K562 (cell line): Measurements from ENCODE around the gene HTRA3. TPM values are rescaled to one million over a fixed set of nuclear protein-coding genes. Genes with fewer than 3 reads are reported as not detected.

Experiments used
- ATAC-seq: fragments of 200-7000 bp; cut with Tn5 transposase; 3 replicates; pipeline ENCODE4 v1.9.1; 2020; ENCODE audit warnings: moderate library complexity
- BruUV-seq: library from RNA; stranded (reverse); fragments of 400-500 nt; replicated peaks from 2 replicates; lab custom pipeline; 2021; lab: Mats Ljungman, UMichigan
- CTCF ChIA-PET: fragments of 300-600 bp; formaldehyde crosslinking; extraction: SDS; loops from one replicate; lab custom pipeline; 2021; ENCODE audit warnings: low intra/inter-chr PET ratio; lab: Yijun Ruan, JAX
- POLR2A ChIA-PET: fragments of 300-600, 350-650 bp; sonication (Branson Sonifier 250); formaldehyde crosslinking; extraction: SDS; loops from one replicate; lab custom pipeline; 2021; ENCODE audit warnings: antibody characterized with exemption, inconsistent platforms; lab: Yijun Ruan, JAX
- DNase-seq, 4 experiments: peaks; one replicate each; pipeline versions ENCODE4 v3.0.0 to v3.0.0-alpha.2; 2011 to 2018; ENCODE audit warnings: low spot score in 3 of 4, mixed read lengths in 3 of 4; ENCODE audit errors: extremely low read depth in 1 of 4
- FAIRE-seq: peaks from 2 replicates; lab custom pipeline; 2011; peaks lifted over from hg19 to GRCh38; lab: Jason Lieb, UNC
- H2AFZ ChIP-seq: 2 replicates; pipeline ENCODE4 v1.6.0; 2011; ENCODE audit warnings: low read depth, low read length, control low read depth, inconsistent platforms
- H3K27ac ChIP-seq: fragments of 200-600 bp; 3 replicates; pipeline ENCODE4 v1.8.0; 2011; ENCODE audit warnings: low read depth, mild to moderate bottlenecking, control low read depth, inconsistent platforms, low read length, moderate library complexity, mixed read lengths; ENCODE audit errors: extremely low read depth
- H3K27me3 ChIP-seq, 2 experiments: fragments of 300-600 bp in 1 of 2; 2 replicates in 1 of 2; 3 replicates in 1 of 2; pipeline versions ENCODE4 v1.6.0 to v1.8.0; 2011; ENCODE audit warnings: inconsistent platforms in 2 of 2, low read length in 2 of 2, mild to moderate bottlenecking in 1 of 2, mixed read lengths in 1 of 2, moderate library complexity in 1 of 2; ENCODE audit not compliant: control insufficient read depth in 2 of 2, insufficient read depth in 2 of 2
- H3K36me3 ChIP-seq: fragments of 300-600 bp; 3 replicates; pipeline ENCODE4 v1.8.0; 2011; ENCODE audit warnings: mild to moderate bottlenecking, low read length, inconsistent platforms; ENCODE audit not compliant: control insufficient read depth, insufficient read depth
- H3K4me1 ChIP-seq, 2 experiments: fragments of 200-600 bp in 1 of 2; replicated peaks in 1 of 2; 2 replicates in 1 of 2; 3 replicates in 1 of 2; pipeline versions ENCODE4 v1.5.1 to v1.8.0; 2011; ENCODE audit warnings: inconsistent platforms in 2 of 2, low read length in 2 of 2, mild to moderate bottlenecking in 1 of 2, mixed read lengths in 1 of 2, moderate library complexity in 1 of 2; ENCODE audit not compliant: control insufficient read depth in 2 of 2, insufficient read depth in 2 of 2
- H3K4me2 ChIP-seq: 2 replicates; pipeline ENCODE4 v1.6.1; 2011; ENCODE audit warnings: low read length, control low read depth, inconsistent platforms, mixed read lengths; ENCODE audit not compliant: insufficient read depth
- H3K4me3 ChIP-seq: fragments of 200-600 bp; sonication (generic), shearing (Covaris generic); 2 replicates; pipeline ENCODE4 v1.5.1; 2016; ENCODE audit warnings: control low read depth, inconsistent platforms
- H3K79me2 ChIP-seq: fragments of 200-600 bp; 3 replicates; pipeline ENCODE4 v1.8.0; 2011; ENCODE audit warnings: low read length, inconsistent platforms; ENCODE audit not compliant: control insufficient read depth, insufficient read depth
- H3K9ac ChIP-seq, 2 experiments: 2 replicates each; pipeline versions ENCODE4 v1.6.0 to v1.6.1; 2011; ENCODE audit warnings: low read depth in 2 of 2, low read length in 2 of 2, control low read depth in 1 of 2, inconsistent platforms in 1 of 2, mild to moderate bottlenecking in 1 of 2, mixed read lengths in 1 of 2; ENCODE audit not compliant: insufficient read depth in 1 of 2
- H3K9me1 ChIP-seq: one replicate; pipeline ENCODE4 v1.6.0; 2011; ENCODE audit warnings: inconsistent platforms, mild to moderate bottlenecking, low read length, moderate library complexity; ENCODE audit not compliant: control insufficient read depth, insufficient read depth
- H3K9me3 ChIP-seq: replicated peaks from 2 replicates; pipeline ENCODE4 v1.5.1; 2011; ENCODE audit warnings: low read depth, low read length, inconsistent platforms; ENCODE audit not compliant: control insufficient read depth, insufficient read depth
- H4K20me1 ChIP-seq: replicated peaks from 2 replicates; pipeline ENCODE4 v1.6.1; 2011; ENCODE audit warnings: low read length, inconsistent platforms, mixed read lengths; ENCODE audit not compliant: control insufficient read depth, insufficient read depth
- ATF1 ChIP-seq, 2 experiments: fragments of 450-650 bp in 1 of 2; IDR thresholded peaks; 2 replicates each; pipeline ENCODE4 v1.6.1; 2016; ENCODE audit warnings: missing compliant biosample characterization in 1 of 2, missing genetic modification characterization in 1 of 2
- CBFA2T2 ChIP-seq: fragments of 450-650 bp; conservative IDR thresholded peaks from 2 replicates; pipeline ENCODE4 v1.6.1; 2017; ENCODE audit warnings: mild to moderate bottlenecking
- DPF2 ChIP-seq: fragments of 450-650 bp; IDR thresholded peaks from 2 replicates; pipeline ENCODE4 v1.6.1; 2016
- ELF1 ChIP-seq: fragments of 200-800 bp; sonication (Bioruptor generic); IDR thresholded peaks from 2 replicates; pipeline ENCODE4 v1.6.1; 2016; ENCODE audit warnings: missing genetic modification characterization, missing compliant biosample characterization
- EP300 ChIP-seq: IDR thresholded peaks from 2 replicates; pipeline ENCODE4 v1.6.1; 2012; ENCODE audit warnings: low read length, improper control_type of control experiment
- FUS ChIP-seq: fragments of 200-400 bp; formaldehyde crosslinking; optimal IDR thresholded peaks from 2 replicates; pipeline ENCODE3; 2017; ENCODE audit warnings: low read depth, low read length
- HBP1 ChIP-seq: fragments of 450-650 bp; formaldehyde crosslinking; IDR thresholded peaks from 2 replicates; pipeline ENCODE4 v1.4.0; 2022; ENCODE audit warnings: missing genetic modification characterization
- HDAC3 ChIP-seq: fragments of 450-650 bp; IDR thresholded peaks from 2 replicates; pipeline ENCODE4 v1.6.1; 2018; ENCODE audit warnings: borderline replicate concordance, mild to moderate bottlenecking, moderate library complexity; ENCODE audit not compliant: partially characterized antibody
- HES1 ChIP-seq: fragments of 450-650 bp; IDR thresholded peaks from 2 replicates; pipeline ENCODE4 v1.6.1; 2016; ENCODE audit warnings: low read depth, mild to moderate bottlenecking, moderate library complexity
- JUN ChIP-seq, 2 experiments: sonication (generic) in 1 of 2; formaldehyde crosslinking in 1 of 2; IDR thresholded peaks; 2 replicates each; pipeline versions ENCODE4 v1.6.1 to v1.8.0; 2012 to 2022; ENCODE audit warnings: borderline replicate concordance in 2 of 2, mild to moderate bottlenecking in 2 of 2, improper control_type of control experiment in 1 of 2, low read depth in 1 of 2, low read length in 1 of 2, missing genetic modification reagents in 1 of 2
- MEF2D ChIP-seq: conservative IDR thresholded peaks from 2 replicates; pipeline ENCODE4 v1.6.1; 2016; ENCODE audit warnings: low read depth, missing genetic modification characterization, missing compliant biosample characterization
- NEUROD1 ChIP-seq: fragments of 150-350 bp; IDR thresholded peaks from 2 replicates; pipeline ENCODE4 v1.6.1; 2014; ENCODE audit warnings: borderline replicate concordance, low read length, low read depth; ENCODE audit not compliant: partially characterized antibody
- SAP30 ChIP-seq: fragments of 200-600 bp; sonication (generic); IDR thresholded peaks from 2 replicates; pipeline ENCODE4 v1.6.1; 2012; ENCODE audit warnings: borderline replicate concordance, low read depth, mild to moderate bottlenecking, moderate library complexity, low read length, control low read depth, inconsistent platforms; ENCODE audit not compliant: insufficient read depth, poor library complexity, severe bottlenecking
- SP1 ChIP-seq: sonication (generic); formaldehyde crosslinking; IDR thresholded peaks from 2 replicates; pipeline ENCODE4 v1.8.1; 2022; ENCODE audit warnings: mild to moderate bottlenecking, missing genetic modification reagents
- TAL1 ChIP-seq: fragments of 450-650 bp; IDR thresholded peaks from 2 replicates; pipeline ENCODE4 v1.6.1; 2016; ENCODE audit warnings: mild to moderate bottlenecking
- TARDBP ChIP-seq: fragments of 450-650 bp; IDR thresholded peaks from 2 replicates; pipeline ENCODE4 v1.6.1; 2016
- TEAD1 ChIP-seq, 2 experiments: fragments of 450-650 bp in 1 of 2; sonication (generic) in 1 of 2; formaldehyde crosslinking; IDR thresholded peaks; 2 replicates each; pipeline versions ENCODE4 v1.4.0 to v1.8.0; 2020 to 2022; ENCODE audit warnings: mild to moderate bottlenecking in 2 of 2, missing genetic modification reagents in 1 of 2
- ZKSCAN8 ChIP-seq: fragments of 200-800 bp; sonication (Bioruptor generic); IDR thresholded peaks from 2 replicates; pipeline ENCODE4 v1.6.1; 2016; ENCODE audit warnings: missing genetic modification characterization, missing compliant biosample characterization
- ZNF311 ChIP-seq: fragments of 250-450 bp; sonication (Bioruptor Pico); IDR thresholded peaks from 2 replicates; pipeline ENCODE4 v1.4.0; 2020; ENCODE audit warnings: mild to moderate bottlenecking, moderate library complexity
- ZNF584 ChIP-seq: fragments of 200-800 bp; sonication (Bioruptor generic); IDR thresholded peaks from 2 replicates; pipeline ENCODE4 v1.6.1; 2016; ENCODE audit warnings: low read depth, mild to moderate bottlenecking, missing genetic modification characterization, missing compliant biosample characterization
- ZZZ3 ChIP-seq: fragments of 450-650 bp; IDR thresholded peaks from 2 replicates; pipeline ENCODE4 v1.6.1; 2016; ENCODE audit warnings: antibody characterized with exemption, mild to moderate bottlenecking, moderate library complexity
- WGBS: fragments of 100-300 bp; shearing (Covaris generic); methylation state at CpG from one replicate; pipeline ENCODE4 v1.1.6; 2016; ENCODE audit warnings: low coverage, mixed read lengths; ENCODE audit not compliant: insufficient coverage; ENCODE audit errors: missing lambda C conversion rate; 5-methylcytosine and 5-hydroxymethylcytosine counted together
- in situ Hi-C: fragments of 300-500 bp; cut with MboI; formaldehyde crosslinking; loops from 4 replicates; pipeline ENCODE4 v1.15.0; 2018; ENCODE audit warnings: inconsistent platforms, mixed read lengths
- intact Hi-C: fragments of 100-400 bp; cut with micrococcal nuclease; formaldehyde crosslinking; loops from 2 replicates; pipeline ENCODE4 v1.14.2; 2022
- polyA plus RNA-seq, 8 experiments: library from polyadenylated mRNA; depleted of rRNA in 4 of 8; stranded (reverse) in 5 of 8; unstranded in 3 of 8; fragments of >200 nt; fragmentation: Nextera tagmentation in 2 of 8; fragmentation: Illumina TruSeq in 1 of 8; extraction: Ambion mirVana in 2 of 8; extraction: Trizol in 1 of 8; gene quantifications; 2 replicates each; pipeline versions ENCODE4 v1.2.1 to v1.2.3, GENCODE V29; 2011 to 2014; ENCODE audit warnings: inconsistent platforms in 1 of 8, missing spikeins in 1 of 8
- total RNA-seq, 7 experiments: library from RNA; depleted of rRNA in 6 of 7; stranded (reverse); fragments of >200 nt in 6 of 7; fragmentation: Illumina TruSeq in 2 of 7; extraction: Trizol in 2 of 7; gene quantifications; 2 replicates each; pipeline versions ENCODE4 v1.2.1 to v1.2.3, GENCODE V29; 2011 to 2021; ENCODE audit warnings: low replicate concordance in 1 of 7

The HTRA3 gene
- total and polyA plus RNA-seq, 9 of the 15 experiments (the other 6 are each of a cell fraction or from before 2014, with no cell fraction given): 0.04 TPM; not detected in 8

GRCh38 chr4:8336412-8337075 lies 67.0 kb downstream of the HTRA3 start:
- peak overlapping the region; percentile 57 for H3K4me2 ChIP-seq
- DNase-seq: peak; percentile 61 to 76 (median 67)
- no TSS peak for BruUV-seq
- H3K9ac ChIP-seq: peak overlapping the region in 1 of 2 experiments; percentile 37; a peak in 1 of 4 replicates
- no peaks in the 10 kb centered on the region for H3K9me1 ChIP-seq
- no peaks in the 10 kb centered on the region for H4K20me1 ChIP-seq
- H3K4me3 ChIP-seq: no peak overlapping the region
- H3K27ac ChIP-seq: peak overlapping the region; percentile 76; the same call in 2 of the 3 replicates
- peaks cover 4 to 6% of the 10 kb centered on the region in 2 experiments; a peak in 4 of 5 replicates for H3K4me1 ChIP-seq
- H3K27me3 ChIP-seq: peaks cover 0 to 4% of the 10 kb centered on the region in 2 experiments; a peak in 1 of 5 replicates
- in situ Hi-C loops: no loop called here
- H2AFZ ChIP-seq: no peak overlapping the region
- intact Hi-C loops: no loop called here
- H3K9me3 ChIP-seq: peaks cover 14% of the 10 kb centered on the region
- ChIA-PET CTCF (no interaction called here), POLR2A (no interaction called here)
- FAIRE-seq: peak; percentile 90
- no peaks in the 10 kb centered on the region for H3K36me3 ChIP-seq
- no peaks in the 10 kb centered on the region for H3K79me2 ChIP-seq
- ATAC-seq: peak; percentile 36; the same call in 2 of the 3 replicates
- 0% methylated on average over 7 of the region's 7 CpGs for WGBS
- TF ChIP-seq NEUROD1 (peak; percentile 88), ZKSCAN8 (peak; percentile 77; the same call in 1 of the 2 replicates), HES1 (peak; percentile 77), HBP1 (CRISPR knock-in tag) (peak; percentile 54; the same call in 1 of the 2 replicates), ZNF584 (CRISPR knock-in tag) (peak; percentile 65; the same call in 1 of the 2 replicates), ZZZ3 (no peak), ELF1 (tag) (peak; percentile 65), DPF2 (peak; percentile 97), FUS (no peak), TAL1 (peak; percentile 98), HDAC3 (peak; percentile 69), TEAD1 (CRISPR knock-in tag; IDR thresholded peaks at IDR 0.05) (peak in 1 of 2 experiments; percentile 65; a peak in 1 of 4 replicates), ATF1 (CRISPR knock-in tag; IDR thresholded peaks at IDR 0.05) (no peak), ATF1 (tag; IDR thresholded peaks at IDR 0.05) (0 out of 2 replicates have a peak, but pooled peaks have one; percentile 24), TARDBP (peak; percentile 90), JUN (IDR thresholded peaks at IDR 0.05; ENCODE audit: borderline replicate concordance, low read depth, low read length) (peak; percentile 99), JUN (CRISPR knock-in tag; IDR thresholded peaks at IDR 0.05; ENCODE audit: borderline replicate concordance) (peak; percentile 98), MEF2D (tag) (0 out of 2 replicates have a peak, but pooled peaks have one; percentile 47), CBFA2T2 (peak; percentile 98), SP1 (CRISPR knock-in tag) (peak; percentile 40; the same call in 1 of the 2 replicates), EP300 (peak; percentile 95), SAP30 (no peak), ZNF311 (CRISPR knock-in tag) (peak; percentile 60; the same call in 1 of the 2 replicates)
